CD14-positive monocyte (primary cell): ENCODE data around the gene CSPG4. TPM values are rescaled to one million over a fixed set of nuclear protein-coding genes. Genes with fewer than 3 reads are reported as not detected.
"Not testable (repeated sequence)": the region's sequence is repeated elsewhere in the genome, so short reads cannot be mapped to it uniquely, and the experiment has no call there.

Experiments used
- DNase-seq, 3 donors: peaks; one replicate each; pipeline ENCODE4 v3.0.0-alpha.2; 2011 to 2022
- H2AFZ ChIP-seq: 2 replicates; pipeline ENCODE4 v1.6.0; 2012; ENCODE audit warnings: mild to moderate bottlenecking, low read depth, low read length, inconsistent platforms; ENCODE audit not compliant: insufficient read depth, poor library complexity, severe bottlenecking
- H3K27ac ChIP-seq, 2 donors: 1 replicate in 1 of 2; 2 replicates in 1 of 2; pipeline ENCODE4 v1.5.1; 2012 to 2013; ENCODE audit warnings: low read length in 2 of 2, control low read depth in 1 of 2, inconsistent platforms in 1 of 2, low read depth in 1 of 2, mild to moderate bottlenecking in 1 of 2
- H3K27me3 ChIP-seq, 2 donors: one replicate each; pipeline versions ENCODE4 v1.6.0 to v1.6.1; 2011 to 2013; ENCODE audit warnings: low read length in 2 of 2; ENCODE audit not compliant: control insufficient read depth in 2 of 2, insufficient read depth in 2 of 2
- H3K36me3 ChIP-seq, 2 donors: replicated peaks in 1 of 2; 1 replicate in 1 of 2; 2 replicates in 1 of 2; pipeline versions ENCODE4 v1.5.1 to v1.6.1; 2012 to 2013; ENCODE audit warnings: low read length in 2 of 2, control low read depth in 1 of 2, inconsistent platforms in 1 of 2, mild to moderate bottlenecking in 1 of 2; ENCODE audit not compliant: insufficient read depth in 2 of 2, control insufficient read depth in 1 of 2
- H3K4me1 ChIP-seq, 2 donors: 1 replicate in 1 of 2; 2 replicates in 1 of 2; pipeline versions ENCODE4 v1.5.1 to v1.6.1; 2012 to 2013; ENCODE audit warnings: low read length in 2 of 2, control low read depth in 1 of 2, inconsistent platforms in 1 of 2, mild to moderate bottlenecking in 1 of 2, moderate library complexity in 1 of 2; ENCODE audit not compliant: insufficient read depth in 2 of 2, control insufficient read depth in 1 of 2
- H3K4me2 ChIP-seq: replicated peaks from 2 replicates; pipeline ENCODE3; 2012; ENCODE audit warnings: low read length, moderate library complexity, mild to moderate bottlenecking; ENCODE audit not compliant: poor library complexity, severe bottlenecking; ENCODE audit errors: extremely low read depth
- H3K4me3 ChIP-seq, 3 experiments: fragments of 200-600 bp in 1 of 3; sonication (generic) in 1 of 3; replicated peaks in 1 of 3; 1 replicate in 2 of 3; 2 replicates in 1 of 3; pipeline ENCODE4 v1.5.1; 2011 to 2013; ENCODE audit warnings: low read length in 3 of 3, mild to moderate bottlenecking in 3 of 3, control low read depth in 2 of 3, low read depth in 2 of 3, inconsistent platforms in 1 of 3, moderate library complexity in 1 of 3
- H3K79me2 ChIP-seq: 2 replicates; pipeline ENCODE4 v1.6.0; 2012; ENCODE audit warnings: mild to moderate bottlenecking, control low read depth, inconsistent platforms, low read length, moderate library complexity; ENCODE audit not compliant: insufficient read depth
- H3K9ac ChIP-seq: 2 replicates; pipeline ENCODE4 v1.6.0; 2017; ENCODE audit warnings: low read length, mild to moderate bottlenecking; ENCODE audit not compliant: insufficient read depth, poor library complexity, severe bottlenecking
- H3K9me3 ChIP-seq, 2 donors: replicated peaks in 1 of 2; 1 replicate in 1 of 2; 2 replicates in 1 of 2; pipeline versions ENCODE4 v1.5.1 to v1.6.1; 2012 to 2013; ENCODE audit warnings: low read length in 2 of 2, control low read depth in 1 of 2; ENCODE audit not compliant: control insufficient read depth in 1 of 2, insufficient read depth in 1 of 2
- H4K20me1 ChIP-seq: 2 replicates; pipeline ENCODE4 v1.6.0; 2012; ENCODE audit warnings: mild to moderate bottlenecking, low read length, control low read depth, moderate library complexity; ENCODE audit not compliant: insufficient read depth
- H3K27ac Mint-ChIP-seq, 7 donors: one replicate each; pipeline ENCODE4 v1.8.0; 2020; ENCODE audit warnings: mild to moderate bottlenecking in 7 of 7, mixed read lengths in 7 of 7, moderate library complexity in 6 of 7, inconsistent platforms in 2 of 7
- H3K27me3 Mint-ChIP-seq, 3 donors: one replicate each; pipeline ENCODE4 v1.8.0; 2021 to 2022; ENCODE audit warnings: low read depth in 3 of 3, mild to moderate bottlenecking in 3 of 3, mixed read lengths in 3 of 3, moderate library complexity in 3 of 3, inconsistent platforms in 1 of 3
- H3K36me3 Mint-ChIP-seq, 2 donors: one replicate each; pipeline ENCODE4 v1.8.0; 2020; ENCODE audit warnings: mixed read lengths in 2 of 2, inconsistent platforms in 1 of 2, mild to moderate bottlenecking in 1 of 2
- H3K4me1 Mint-ChIP-seq: one replicate; pipeline ENCODE4 v1.8.0; 2020; ENCODE audit warnings: mild to moderate bottlenecking, mixed read lengths
- H3K4me3 Mint-ChIP-seq, 2 donors: one replicate each; pipeline ENCODE4 v1.8.0; 2020; ENCODE audit warnings: mild to moderate bottlenecking in 2 of 2, mixed read lengths in 2 of 2, moderate library complexity in 1 of 2
- H3K9me3 Mint-ChIP-seq, 7 donors: one replicate each; pipeline ENCODE4 v1.8.0; 2020 to 2022; ENCODE audit warnings: mixed read lengths in 7 of 7, mild to moderate bottlenecking in 6 of 7, moderate library complexity in 6 of 7, inconsistent platforms in 2 of 7
- WGBS: methylation state at CpG from one replicate; pipeline ENCODE4 v1.1.5; 2013; ENCODE audit warnings: missing lambda C conversion rate; ENCODE audit not compliant: insufficient coverage; 5-methylcytosine and 5-hydroxymethylcytosine counted together
- intact Hi-C, 2 donors: fragments of 100-400 bp; cut with micrococcal nuclease; formaldehyde crosslinking; loops; one replicate each; pipeline versions ENCODE4 v1.15.0 to v1.15.1; 2023
- polyA plus RNA-seq, 3 donors: library from polyadenylated mRNA; depleted of rRNA in 1 of 3; unstranded in 2 of 3; stranded (reverse) in 1 of 3; fragments of 300-500 nt in 2 of 3; fragments of >200 nt in 1 of 3; fragmentation: Illumina TruSeq in 2 of 3; gene quantifications; 1 replicate in 2 of 3; 2 replicates in 1 of 3; pipeline ENCODE4 v1.2.3, GENCODE V29; 2012 to 2021
- TF ChIP-seq, protein P1 (sequence below): fragments of 200-600 bp; IDR thresholded peaks from one replicate; pipeline ENCODE4 v1.8.0; 2022; ENCODE audit warnings: antibody characterized with exemption, mild to moderate bottlenecking

CSPG4 gene
- polyA plus RNA-seq, 3 donors: not detected

DNA sequence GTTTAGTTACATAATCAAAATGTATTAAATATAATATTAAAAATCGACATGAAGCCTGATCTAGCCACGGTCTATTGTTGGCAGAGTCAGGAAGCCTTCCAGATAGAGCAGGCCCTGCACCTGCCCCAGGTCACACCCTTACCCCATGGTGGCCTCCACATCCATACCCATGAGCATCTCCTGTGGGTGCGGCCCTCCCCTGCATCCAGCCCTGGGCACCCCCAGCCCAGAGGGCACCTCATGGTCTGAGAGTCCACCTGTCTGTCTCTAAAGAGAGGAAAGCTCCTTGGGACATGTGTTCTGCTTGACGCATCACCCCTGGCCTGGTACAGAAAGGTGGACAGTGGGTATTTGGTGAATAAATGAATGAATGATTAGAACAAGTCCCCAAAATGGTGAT is 37.2 kb upstream of the CSPG4 start:
- Histone ChIP-seq H4K20me1 (no peaks in the 10 kb centered on the region), H3K9me3 (no peaks in the 10 kb centered on the region), H2AFZ (no peak overlapping the region), H3K4me1 (no peaks in the 10 kb centered on the region), H3K4me2 (no peak overlapping the region), H3K9ac (no peak overlapping the region), H3K27me3 (no peaks in the 10 kb centered on the region), H3K79me2 (no peaks in the 10 kb centered on the region), H3K4me3 (no peak overlapping the region), H3K36me3 (no peaks in the 10 kb centered on the region), H3K27ac (no peak overlapping the region)
- intact Hi-C loops: no loop called here
- no peak for DNase-seq
- Mint-ChIP-seq H3K27ac (no peak overlapping the region), H3K4me1 (peaks cover 7% of the 10 kb centered on the region), H3K9me3 (peaks cover 0 to 3% (median 0%) of the 10 kb centered on the region in 7 donors), H3K4me3 (no peak overlapping the region), H3K36me3 (no peaks in the 10 kb centered on the region), H3K27me3 (peaks cover 0 to 3% (median 2%) of the 10 kb centered on the region in 3 donors)
- WGBS: 100% methylated on average over 1 of the region's 4 CpGs
- TF ChIP-seq, protein P1, sequence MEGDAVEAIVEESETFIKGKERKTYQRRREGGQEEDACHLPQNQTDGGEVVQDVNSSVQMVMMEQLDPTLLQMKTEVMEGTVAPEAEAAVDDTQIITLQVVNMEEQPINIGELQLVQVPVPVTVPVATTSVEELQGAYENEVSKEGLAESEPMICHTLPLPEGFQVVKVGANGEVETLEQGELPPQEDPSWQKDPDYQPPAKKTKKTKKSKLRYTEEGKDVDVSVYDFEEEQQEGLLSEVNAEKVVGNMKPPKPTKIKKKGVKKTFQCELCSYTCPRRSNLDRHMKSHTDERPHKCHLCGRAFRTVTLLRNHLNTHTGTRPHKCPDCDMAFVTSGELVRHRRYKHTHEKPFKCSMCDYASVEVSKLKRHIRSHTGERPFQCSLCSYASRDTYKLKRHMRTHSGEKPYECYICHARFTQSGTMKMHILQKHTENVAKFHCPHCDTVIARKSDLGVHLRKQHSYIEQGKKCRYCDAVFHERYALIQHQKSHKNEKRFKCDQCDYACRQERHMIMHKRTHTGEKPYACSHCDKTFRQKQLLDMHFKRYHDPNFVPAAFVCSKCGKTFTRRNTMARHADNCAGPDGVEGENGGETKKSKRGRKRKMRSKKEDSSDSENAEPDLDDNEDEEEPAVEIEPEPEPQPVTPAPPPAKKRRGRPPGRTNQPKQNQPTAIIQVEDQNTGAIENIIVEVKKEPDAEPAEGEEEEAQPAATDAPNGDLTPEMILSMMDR: no peak

DNA sequence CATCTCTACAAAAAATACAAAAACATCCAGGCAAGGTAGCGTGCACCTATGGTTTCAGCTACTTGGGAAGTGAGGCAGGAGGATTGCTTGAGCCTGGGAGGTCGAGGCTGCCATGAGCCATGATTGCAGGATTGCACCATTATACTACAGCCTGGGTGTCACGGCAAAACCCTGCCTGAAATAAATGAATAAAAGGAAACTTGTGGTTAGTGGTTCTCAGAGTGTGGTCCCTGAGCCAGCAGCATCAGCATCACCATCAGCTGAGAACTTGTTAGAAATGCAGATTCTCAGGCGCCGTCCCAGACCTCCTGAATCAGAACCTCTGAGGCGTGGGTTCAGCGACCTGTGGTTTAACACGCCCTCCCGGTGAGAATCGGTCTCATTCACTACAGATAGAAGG is 36.2 kb upstream of the CSPG4 start:
- not testable (repeated sequence) for H3K4me3 Mint-ChIP-seq, H3K4me3 ChIP-seq

DNA sequence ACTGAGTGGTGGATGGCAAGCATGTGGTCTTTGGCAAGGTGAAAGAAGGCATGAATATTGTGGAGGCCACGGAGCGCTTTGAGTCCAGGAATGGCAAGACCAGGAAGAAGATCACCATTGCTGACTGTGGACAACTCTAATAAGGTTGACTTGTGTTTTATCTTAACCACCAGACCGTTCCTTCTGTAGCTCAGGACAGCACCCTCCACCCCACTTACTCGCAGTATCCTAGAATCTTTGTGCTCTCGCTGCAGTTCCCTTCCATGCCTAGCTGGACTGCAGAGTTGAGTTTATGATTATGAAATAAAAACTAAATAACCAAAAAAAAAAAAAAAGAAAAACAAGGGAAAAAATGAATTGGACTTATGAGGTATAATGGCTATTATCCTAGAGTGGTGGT is 34.5 kb upstream of the CSPG4 start:
- H3K27ac ChIP-seq, H3K9me3 ChIP-seq, H3K4me2 ChIP-seq, H2AFZ ChIP-seq, H3K27ac Mint-ChIP-seq, H3K4me3 ChIP-seq, intact Hi-C loops, DNase-seq, H3K27me3 Mint-ChIP-seq, H3K9ac ChIP-seq, H4K20me1 ChIP-seq, H3K36me3 Mint-ChIP-seq, H3K27me3 ChIP-seq, H3K4me1 ChIP-seq, H3K9me3 Mint-ChIP-seq, H3K4me1 Mint-ChIP-seq, H3K4me3 Mint-ChIP-seq, H3K36me3 ChIP-seq, H3K79me2 ChIP-seq: not testable (repeated sequence)
- no CpG with 5 or more reads among the region's 5 CpGs for WGBS

More for the DNA sequence above, 36.2 kb upstream of the CSPG4 start:
- DNase-seq, H3K27me3 Mint-ChIP-seq, H3K4me2 ChIP-seq, H3K4me1 Mint-ChIP-seq, H3K27me3 ChIP-seq, H3K79me2 ChIP-seq, H3K9me3 Mint-ChIP-seq, H3K36me3 ChIP-seq, H3K36me3 Mint-ChIP-seq, intact Hi-C loops, H4K20me1 ChIP-seq, H3K27ac Mint-ChIP-seq, H2AFZ ChIP-seq, H3K9ac ChIP-seq, H3K9me3 ChIP-seq, H3K27ac ChIP-seq, H3K4me1 ChIP-seq: not testable (repeated sequence)
- no CpG with 5 or more reads among the region's 10 CpGs for WGBS
